Measurements from ENCODE around the gene GALNT14. TPM values are rescaled to one million over a fixed set of nuclear protein-coding genes. Genes with fewer than 3 reads are reported as not detected.

GALNT14 gene
- polyA plus RNA-seq, 1 experiment: 3.5 TPM

DNA sequence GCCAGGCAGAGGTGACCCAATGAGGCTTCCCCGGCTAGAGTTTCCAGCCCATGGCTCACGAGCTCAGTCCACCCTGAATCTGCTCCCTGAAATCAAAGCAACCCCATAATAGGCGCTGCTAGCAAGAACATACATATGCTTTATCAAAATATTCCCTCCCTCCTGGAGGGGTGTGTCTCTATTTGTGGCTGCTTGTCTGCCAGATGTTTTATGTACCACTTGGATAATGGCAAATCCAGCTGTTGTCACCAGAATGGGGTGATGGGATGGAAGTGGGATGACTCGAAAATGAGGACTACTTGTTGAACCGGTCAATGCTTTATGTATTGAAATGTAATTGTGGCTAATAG lies 152.0 kb downstream of the GALNT14 start:
- POLR2A ChIA-PET: no interaction called here
- Histone ChIP-seq H3K27me3 (ENCODE audit: control insufficient read depth, insufficient read depth, low read length) (no peaks in the 10 kb centered on the region), H3K36me3 (ENCODE audit: control insufficient read depth, insufficient read depth, low read length) (no peaks in the 10 kb centered on the region), H3K4me3 (ENCODE audit: low read depth, low read length) (no peak overlapping the region)
- DNase-seq (ENCODE audit: low read depth): no peak
- CTCF ChIA-PET: interaction anchor here (1.1 kb wide), 1 partner anchor 47 kb away, joined by 3 read pairs; no protein-coding TSS in a partner anchor
- no peak for TF ChIP-seq CTCF (IDR thresholded peaks at IDR 0.05; ENCODE audit: insufficient read depth, low read depth, low read length)

- Histone ChIP-seq H3K4me3 (ENCODE audit: low read depth, low read length) (no peak overlapping the region), H3K36me3 (ENCODE audit: control insufficient read depth, insufficient read depth, low read length) (no peaks in the 10 kb centered on the region), H3K27me3 (ENCODE audit: control insufficient read depth, insufficient read depth, low read length) (no peaks in the 10 kb centered on the region)
- CTCF ChIA-PET: no interaction called here
- POLR2A ChIA-PET: no interaction called here
- no peak for DNase-seq (ENCODE audit: low read depth)
- TF ChIP-seq CTCF (IDR thresholded peaks at IDR 0.05; ENCODE audit: insufficient read depth, low read depth, low read length): no peak
Observed at GRCh38 chr2:30985493-30986230, 152.6 kb downstream of the GALNT14 start.

GRCh38 chr2:30984148-30984547 lies 154.1 kb downstream of the GALNT14 start:
- no peaks in the 10 kb centered on the region for H3K36me3 ChIP-seq (ENCODE audit: control insufficient read depth, insufficient read depth, low read length)
- no peak overlapping the region for H3K4me3 ChIP-seq (ENCODE audit: low read depth, low read length)
- POLR2A ChIA-PET: no interaction called here
- no peak for TF ChIP-seq CTCF (IDR thresholded peaks at IDR 0.05; ENCODE audit: insufficient read depth, low read depth, low read length)
- CTCF ChIA-PET: no interaction called here
- no peak for DNase-seq (ENCODE audit: low read depth)
- no peaks in the 10 kb centered on the region for H3K27me3 ChIP-seq (ENCODE audit: control insufficient read depth, insufficient read depth, low read length)

DNA sequence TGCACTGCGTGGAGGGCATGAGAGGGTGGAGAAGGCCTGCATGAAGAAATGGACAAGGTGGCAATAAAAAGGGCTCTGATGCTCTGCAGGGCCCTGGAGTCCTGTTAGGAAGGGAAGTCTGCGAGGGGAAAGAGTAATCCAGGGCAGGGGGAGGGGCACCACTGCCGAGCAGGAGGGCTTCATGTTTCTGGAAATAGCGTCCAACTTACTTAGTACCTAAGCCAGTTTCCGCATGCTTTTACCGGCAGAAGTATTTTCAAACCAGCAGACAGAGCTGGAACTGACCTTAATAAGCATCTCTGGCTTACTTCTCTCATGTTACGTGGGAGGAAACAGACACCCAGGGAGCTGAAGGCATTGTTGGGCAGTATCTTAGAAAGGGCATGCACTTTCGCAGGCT lies 156.7 kb downstream of the GALNT14 start:
- Histone ChIP-seq H3K36me3 (ENCODE audit: control insufficient read depth, insufficient read depth, low read length) (no peaks in the 10 kb centered on the region), H3K27me3 (ENCODE audit: control insufficient read depth, insufficient read depth, low read length) (no peaks in the 10 kb centered on the region), H3K4me3 (ENCODE audit: low read depth, low read length) (no peak overlapping the region)
- ChIA-PET CTCF (no interaction called here), POLR2A (no interaction called here)
- TF ChIP-seq CTCF (IDR thresholded peaks at IDR 0.05; ENCODE audit: insufficient read depth, low read depth, low read length): no peak
- DNase-seq (ENCODE audit: low read depth): no peak

DNA sequence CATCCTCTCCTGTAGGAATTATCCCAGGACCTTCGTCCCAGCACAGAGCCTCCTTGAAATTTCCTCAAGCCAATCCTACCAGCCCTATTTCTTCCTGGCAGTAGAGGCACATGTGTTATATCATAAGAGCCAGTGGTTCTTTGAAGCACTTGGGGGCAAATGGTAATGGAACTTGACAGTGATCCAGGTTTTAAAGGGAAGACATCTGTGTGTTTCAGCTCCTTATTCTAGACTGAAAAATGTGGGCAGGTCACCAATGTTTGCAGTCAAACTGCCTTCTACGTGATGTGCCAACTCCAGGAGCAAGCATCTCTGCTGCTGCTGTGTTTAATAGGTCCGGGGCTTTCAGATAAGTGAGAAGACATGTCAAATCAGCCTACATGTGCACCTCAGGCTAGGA lies 157.1 kb downstream of the GALNT14 start:
- CTCF ChIA-PET: no interaction called here
- Histone ChIP-seq H3K27me3 (ENCODE audit: control insufficient read depth, insufficient read depth, low read length) (no peaks in the 10 kb centered on the region), H3K4me3 (ENCODE audit: low read depth, low read length) (no peak overlapping the region), H3K36me3 (ENCODE audit: control insufficient read depth, insufficient read depth, low read length) (no peaks in the 10 kb centered on the region)
- TF ChIP-seq CTCF (IDR thresholded peaks at IDR 0.05; ENCODE audit: insufficient read depth, low read depth, low read length): no peak
- no peak for DNase-seq (ENCODE audit: low read depth)
- POLR2A ChIA-PET: no interaction called here
